ENCODE measurements around the gene PIP5KL1. TPM values are rescaled to one million over a fixed set of nuclear protein-coding genes. Genes with fewer than 3 reads are reported as not detected.
A peak's percentile ranks its signal among the peaks of the same experiment; 100 is the strongest.

The PIP5KL1 gene
- total RNA-seq, 1 donor from 2014 or later = 4.9 TPM

DNA sequence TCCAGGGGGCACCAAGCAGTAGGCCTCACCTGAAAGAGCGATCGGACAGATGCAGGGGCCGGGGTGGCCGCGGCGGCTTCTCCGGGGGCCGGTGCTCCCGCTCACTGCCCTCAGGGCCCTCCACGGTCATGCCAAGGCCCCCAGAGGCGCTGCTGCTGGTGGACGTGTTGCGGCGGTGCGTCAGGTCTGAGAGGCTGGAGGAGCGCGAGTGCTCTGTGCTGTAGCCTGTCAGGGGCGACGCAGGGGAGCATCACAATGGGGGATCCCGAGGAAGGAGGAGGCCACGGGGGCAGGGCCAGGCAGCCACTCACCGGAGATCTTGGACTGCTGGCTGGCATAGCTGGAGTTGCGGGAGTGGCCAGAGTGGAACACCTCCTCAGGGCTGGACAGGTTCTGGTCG, 14.8 kb upstream of the PIP5KL1 start:
- Mint-ChIP-seq H3K9me3 (ENCODE audit: unreplicated experiment) (no peaks in the 10 kb centered on the region), H3K4me3 (ENCODE audit: unreplicated experiment) (no peak overlapping the region), H3K36me3 (ENCODE audit: low read depth, unreplicated experiment) (peaks cover 6% of the 10 kb centered on the region), H3K4me1 (ENCODE audit: low read depth, unreplicated experiment) (peaks cover 2% of the 10 kb centered on the region), H3K27ac (ENCODE audit: unreplicated experiment) (no peak overlapping the region), H3K27me3 (ENCODE audit: low read depth, unreplicated experiment) (no peaks in the 10 kb centered on the region)
- no peaks in the 10 kb centered on the region for H3K79me2 ChIP-seq (ENCODE audit: insufficient read depth, low read length)
- DNase-seq (ENCODE audit: low read depth) (no peak), FAIRE-seq (no peak)
- H3K4me2 ChIP-seq (ENCODE audit: low read length) = no peak overlapping the region
- TF ChIP-seq EZH2 (IDR thresholded peaks at IDR 0.05; ENCODE audit: insufficient read depth, low read length) = no peak
- TF ChIP-seq, protein P1, sequence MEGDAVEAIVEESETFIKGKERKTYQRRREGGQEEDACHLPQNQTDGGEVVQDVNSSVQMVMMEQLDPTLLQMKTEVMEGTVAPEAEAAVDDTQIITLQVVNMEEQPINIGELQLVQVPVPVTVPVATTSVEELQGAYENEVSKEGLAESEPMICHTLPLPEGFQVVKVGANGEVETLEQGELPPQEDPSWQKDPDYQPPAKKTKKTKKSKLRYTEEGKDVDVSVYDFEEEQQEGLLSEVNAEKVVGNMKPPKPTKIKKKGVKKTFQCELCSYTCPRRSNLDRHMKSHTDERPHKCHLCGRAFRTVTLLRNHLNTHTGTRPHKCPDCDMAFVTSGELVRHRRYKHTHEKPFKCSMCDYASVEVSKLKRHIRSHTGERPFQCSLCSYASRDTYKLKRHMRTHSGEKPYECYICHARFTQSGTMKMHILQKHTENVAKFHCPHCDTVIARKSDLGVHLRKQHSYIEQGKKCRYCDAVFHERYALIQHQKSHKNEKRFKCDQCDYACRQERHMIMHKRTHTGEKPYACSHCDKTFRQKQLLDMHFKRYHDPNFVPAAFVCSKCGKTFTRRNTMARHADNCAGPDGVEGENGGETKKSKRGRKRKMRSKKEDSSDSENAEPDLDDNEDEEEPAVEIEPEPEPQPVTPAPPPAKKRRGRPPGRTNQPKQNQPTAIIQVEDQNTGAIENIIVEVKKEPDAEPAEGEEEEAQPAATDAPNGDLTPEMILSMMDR (IDR thresholded peaks at IDR 0.05; ENCODE audit: insufficient read depth, low read depth, low read length) = no peak
- H4K20me1 ChIP-seq (ENCODE audit: insufficient read depth, low read length) = peaks cover 21% of the 10 kb centered on the region
- no peaks in the 10 kb centered on the region for H3K36me3 ChIP-seq (ENCODE audit: insufficient read depth, low read length)
- H3K9me3 ChIP-seq (ENCODE audit: insufficient read depth, low read depth, low read length) = no peaks in the 10 kb centered on the region
- H3K27ac ChIP-seq (ENCODE audit: low read depth, low read length) = no peak overlapping the region
- H3K9ac ChIP-seq (ENCODE audit: low read length) = no peak overlapping the region
- H3K27me3 ChIP-seq (ENCODE audit: insufficient read depth, low read length) = no peaks in the 10 kb centered on the region
- H3K4me1 ChIP-seq (ENCODE audit: insufficient read depth, low read length) = no peaks in the 10 kb centered on the region
- H2AFZ ChIP-seq (ENCODE audit: low read depth, low read length) = no peak overlapping the region
- H3K4me3 ChIP-seq (ENCODE audit: insufficient read depth, low read depth, low read length) = no peak overlapping the region

DNA sequence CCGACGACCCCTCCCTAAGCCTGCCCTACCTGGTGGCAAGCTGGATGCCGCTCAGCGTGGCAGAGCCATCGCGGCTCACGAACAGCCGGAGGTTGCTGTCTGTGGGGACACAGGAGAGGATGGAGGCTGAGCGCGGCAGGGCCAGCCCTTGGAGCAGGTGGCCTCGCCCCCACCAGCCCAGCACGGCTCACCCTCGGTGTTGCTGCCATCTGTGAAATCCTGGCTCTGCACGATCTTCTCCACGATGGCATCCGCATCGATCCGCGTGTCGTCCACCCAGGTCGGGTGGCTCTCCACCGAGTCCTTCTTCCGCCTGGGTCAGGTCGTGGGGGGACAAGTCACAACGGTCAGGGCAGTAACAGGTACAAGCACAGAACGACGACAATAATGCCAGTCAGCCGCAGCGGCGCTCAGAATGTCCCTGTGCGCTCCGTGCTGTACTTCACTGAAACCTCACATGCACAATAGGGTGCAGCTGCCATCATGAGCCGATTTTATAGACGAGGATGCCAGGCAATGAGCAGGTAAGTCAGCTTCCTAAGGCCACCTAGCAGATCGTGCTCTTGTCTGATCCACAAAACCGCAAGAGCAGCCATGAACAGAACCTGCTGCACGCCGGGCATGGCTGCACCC, 14.1 kb upstream of the PIP5KL1 start:
- Histone ChIP-seq H3K36me3 (ENCODE audit: insufficient read depth, low read length) (no peaks in the 10 kb centered on the region), H3K27ac (ENCODE audit: low read depth, low read length) (no peak overlapping the region), H4K20me1 (ENCODE audit: insufficient read depth, low read length) (peaks cover 17% of the 10 kb centered on the region), H3K79me2 (ENCODE audit: insufficient read depth, low read length) (no peaks in the 10 kb centered on the region), H3K4me2 (ENCODE audit: low read length) (no peak overlapping the region), H3K27me3 (ENCODE audit: insufficient read depth, low read length) (no peaks in the 10 kb centered on the region), H2AFZ (ENCODE audit: low read depth, low read length) (no peak overlapping the region), H3K9ac (ENCODE audit: low read length) (no peak overlapping the region), H3K4me3 (ENCODE audit: insufficient read depth, low read depth, low read length) (no peak overlapping the region), H3K4me1 (ENCODE audit: insufficient read depth, low read length) (no peaks in the 10 kb centered on the region), H3K9me3 (ENCODE audit: insufficient read depth, low read depth, low read length) (no peaks in the 10 kb centered on the region)
- Mint-ChIP-seq H3K4me1 (ENCODE audit: low read depth, unreplicated experiment) (no peaks in the 10 kb centered on the region), H3K27ac (ENCODE audit: unreplicated experiment) (no peak overlapping the region), H3K36me3 (ENCODE audit: low read depth, unreplicated experiment) (peaks cover 7% of the 10 kb centered on the region), H3K27me3 (ENCODE audit: low read depth, unreplicated experiment) (no peaks in the 10 kb centered on the region), H3K4me3 (ENCODE audit: unreplicated experiment) (no peak overlapping the region), H3K9me3 (ENCODE audit: unreplicated experiment) (no peaks in the 10 kb centered on the region)
- TF ChIP-seq, protein P1 (IDR thresholded peaks at IDR 0.05; ENCODE audit: insufficient read depth, low read depth, low read length) = no peak
- TF ChIP-seq EZH2 (IDR thresholded peaks at IDR 0.05; ENCODE audit: insufficient read depth, low read length) = no peak
- no peak for FAIRE-seq
- no peak for DNase-seq (ENCODE audit: low read depth)

DNA sequence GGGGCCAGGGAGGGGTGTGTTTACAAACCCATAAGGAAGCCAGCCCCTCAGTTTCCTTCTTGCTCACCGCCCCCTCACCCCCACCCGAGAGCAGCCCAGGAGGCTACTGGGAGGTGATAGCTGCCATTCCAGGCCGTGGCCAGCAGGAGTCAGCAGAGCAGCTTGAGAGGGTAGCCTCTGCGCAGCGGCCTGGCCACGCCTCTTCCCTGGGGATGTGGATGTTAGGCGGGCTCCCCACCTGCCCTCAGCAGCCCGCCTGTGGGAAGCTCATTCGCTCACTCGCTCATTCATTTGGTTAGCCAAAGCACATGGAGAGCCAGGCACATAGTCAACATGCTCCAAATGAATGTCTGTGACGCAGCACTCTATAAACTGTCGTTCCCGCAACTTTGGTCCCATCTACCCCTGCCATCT, 13.2 kb upstream of the PIP5KL1 start:
- Mint-ChIP-seq H3K9me3 (ENCODE audit: unreplicated experiment) (no peaks in the 10 kb centered on the region), H3K36me3 (ENCODE audit: low read depth, unreplicated experiment) (peaks cover 7% of the 10 kb centered on the region), H3K27me3 (ENCODE audit: low read depth, unreplicated experiment) (no peaks in the 10 kb centered on the region), H3K27ac (ENCODE audit: unreplicated experiment) (no peak overlapping the region), H3K4me1 (ENCODE audit: low read depth, unreplicated experiment) (no peaks in the 10 kb centered on the region), H3K4me3 (ENCODE audit: unreplicated experiment) (no peak overlapping the region)
- DNase-seq (ENCODE audit: low read depth) (no peak), FAIRE-seq (no peak)
- Histone ChIP-seq H3K4me3 (ENCODE audit: insufficient read depth, low read depth, low read length) (no peak overlapping the region), H3K9ac (ENCODE audit: low read length) (no peak overlapping the region), H3K79me2 (ENCODE audit: insufficient read depth, low read length) (no peaks in the 10 kb centered on the region), H3K36me3 (ENCODE audit: insufficient read depth, low read length) (no peaks in the 10 kb centered on the region), H3K4me1 (ENCODE audit: insufficient read depth, low read length) (no peaks in the 10 kb centered on the region), H4K20me1 (ENCODE audit: insufficient read depth, low read length) (peaks cover 14% of the 10 kb centered on the region), H3K27ac (ENCODE audit: low read depth, low read length) (no peak overlapping the region), H3K9me3 (ENCODE audit: insufficient read depth, low read depth, low read length) (no peaks in the 10 kb centered on the region), H3K27me3 (ENCODE audit: insufficient read depth, low read length) (no peaks in the 10 kb centered on the region), H2AFZ (ENCODE audit: low read depth, low read length) (no peak overlapping the region), H3K4me2 (ENCODE audit: low read length) (no peak overlapping the region)
- TF ChIP-seq, protein P1 (IDR thresholded peaks at IDR 0.05; ENCODE audit: insufficient read depth, low read depth, low read length) = peak; percentile 63
- TF ChIP-seq EZH2 (IDR thresholded peaks at IDR 0.05; ENCODE audit: insufficient read depth, low read length) = no peak

All from astrocyte (in vitro differentiated cells and primary cell).